ENCODE results near the gene PTPRM. TPM values are rescaled to one million over a fixed set of nuclear protein-coding genes. Genes with fewer than 3 reads are reported as not detected.

PTPRM gene
- total RNA-seq, 1 experiment from 2014 or later = 14.5 TPM

DNA sequence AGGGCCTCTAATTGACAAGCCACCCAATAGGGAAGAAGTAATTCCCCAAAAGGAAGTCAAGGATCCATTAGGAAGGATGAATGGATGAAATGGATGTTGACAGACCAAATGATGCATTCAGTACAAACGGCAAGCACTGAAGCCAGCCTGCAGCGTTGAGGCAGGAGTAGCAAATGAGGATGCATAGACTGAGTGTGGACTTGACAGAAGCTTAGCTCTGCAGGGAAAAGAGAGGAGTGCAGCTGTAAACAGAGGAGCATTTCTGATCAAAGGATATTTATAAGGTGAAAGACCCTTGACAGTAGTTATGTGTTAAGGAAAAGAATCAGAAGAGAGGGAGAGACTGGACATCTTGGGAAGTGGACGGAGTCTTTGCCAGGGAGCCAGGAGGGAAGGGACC, 788.9 kb downstream of the PTPRM start:
- no peaks in the 10 kb centered on the region for H3K79me2 ChIP-seq (ENCODE audit: insufficient read depth, low read length)
- H3K4me2 ChIP-seq (ENCODE audit: low read length) = no peak overlapping the region
- TF ChIP-seq CBX3 (IDR thresholded peaks at IDR 0.05; ENCODE audit: low read depth) = no peak
- TF ChIP-seq RAD21 (IDR thresholded peaks at IDR 0.05; ENCODE audit: low read depth) = no peak
- TF ChIP-seq, protein P1, sequence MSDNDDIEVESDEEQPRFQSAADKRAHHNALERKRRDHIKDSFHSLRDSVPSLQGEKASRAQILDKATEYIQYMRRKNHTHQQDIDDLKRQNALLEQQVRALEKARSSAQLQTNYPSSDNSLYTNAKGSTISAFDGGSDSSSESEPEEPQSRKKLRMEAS (IDR thresholded peaks at IDR 0.05) = no peak
- no peak for TF ChIP-seq EZH2phosphoT487 (IDR thresholded peaks at IDR 0.05; ENCODE audit: borderline replicate concordance)
- no peak for TF ChIP-seq SIN3A (IDR thresholded peaks at IDR 0.05; ENCODE audit: low read depth)
- TF ChIP-seq TCF7L2 (IDR thresholded peaks at IDR 0.05; ENCODE audit: borderline replicate concordance, extremely low read depth, insufficient read depth, insufficient read length) = no peak
- no peak for TF ChIP-seq EZH2 (IDR thresholded peaks at IDR 0.05)
- TF ChIP-seq SP1 (IDR thresholded peaks at IDR 0.05; ENCODE audit: low read depth) = no peak
- TF ChIP-seq POLR2AphosphoS5 (IDR thresholded peaks at IDR 0.05; ENCODE audit: low read depth, low read length) = no peak
- TF ChIP-seq ZFX (IDR thresholded peaks at IDR 0.05) = no peak
- no peak for TF ChIP-seq CEBPB (IDR thresholded peaks at IDR 0.05; ENCODE audit: low read depth)
- no peak for TF ChIP-seq JUND (IDR thresholded peaks at IDR 0.05)
- no peak for TF ChIP-seq CTCF (IDR thresholded peaks at IDR 0.05 in 2 of 3, conservative IDR thresholded peaks at IDR 0.05 in 1 of 3; ENCODE audit: borderline replicate concordance in 1 of 3, insufficient read depth in 1 of 3, low read depth in 2 of 3, low read length in 2 of 3)
- no peak for TF ChIP-seq POLR2A (IDR thresholded peaks at IDR 0.05; ENCODE audit: borderline replicate concordance, extremely low read depth, insufficient read depth, insufficient read length)
- TF ChIP-seq ELF1 (IDR thresholded peaks at IDR 0.05; ENCODE audit: borderline replicate concordance, low read depth) = no peak
- TF ChIP-seq EGR1 (IDR thresholded peaks at IDR 0.05; ENCODE audit: low read depth) = no peak
- no peak for TF ChIP-seq FOSL1 (IDR thresholded peaks at IDR 0.05; ENCODE audit: low read depth)
- TF ChIP-seq SRF (IDR thresholded peaks at IDR 0.05; ENCODE audit: low read depth) = no peak
- TF ChIP-seq REST (IDR thresholded peaks at IDR 0.05; ENCODE audit: low read depth) = no peak
- intact Hi-C loops (cut with micrococcal nuclease) = no loop called here
- no TSS peak for BruUV-seq (replicated peaks)
- no peak overlapping the region for H2AFZ ChIP-seq (ENCODE audit: low read depth, low read length, poor library complexity, severe bottlenecking)
- no peaks in the 10 kb centered on the region for H4K20me1 ChIP-seq (ENCODE audit: insufficient read depth)
- no peaks in the 10 kb centered on the region for H3K4me1 ChIP-seq (ENCODE audit: control insufficient read depth in 1 of 2, insufficient read depth in 2 of 2, low read length in 2 of 2)
- H3K9me3 ChIP-seq (ENCODE audit: control insufficient read depth in 1 of 2, insufficient read depth in 1 of 2, low read depth in 1 of 2, low read length in 2 of 2) = no peaks in the 10 kb centered on the region
- ATAC-seq (no peak), DNase-seq (ENCODE audit: low read depth, low spot score) (no peak)
- POLR2A ChIA-PET = no interaction called here
- no peak overlapping the region for H3K9ac ChIP-seq (ENCODE audit: low read length)
- peaks cover 15% of the 10 kb centered on the region; the same call in 1 of the 2 replicates for H3K27me3 ChIP-seq (ENCODE audit: insufficient read depth, low read length)
- no peak overlapping the region for H3K4me3 ChIP-seq (replicated peaks in 1 of 2; ENCODE audit: low read depth in 1 of 2, low read length in 2 of 2)
- H3K9me2 ChIP-seq (ENCODE audit: insufficient read depth) = no peaks in the 10 kb centered on the region
- no peak overlapping the region for H3K27ac ChIP-seq (ENCODE audit: low read depth, low read length)
- RAD21 ChIA-PET (ENCODE audit: low non-redundant PET in 1 of 2, low total read pairs in 2 of 2, uncharacterized antibody in 2 of 2, unreplicated experiment in 2 of 2) = no interaction called here
- no peaks in the 10 kb centered on the region for H3K36me3 ChIP-seq (ENCODE audit: control insufficient read depth in 1 of 2, insufficient read depth in 2 of 2, low read length in 2 of 2)
- CTCF ChIA-PET = no interaction called here

All from HCT116 (cell line).